ENCODE data around the gene LEAP2. TPM values are rescaled to one million over a fixed set of nuclear protein-coding genes. Genes with fewer than 3 reads are reported as not detected.
A peak's percentile ranks its signal among the peaks of the same experiment; 100 is the strongest.

Gene LEAP2, protein sequence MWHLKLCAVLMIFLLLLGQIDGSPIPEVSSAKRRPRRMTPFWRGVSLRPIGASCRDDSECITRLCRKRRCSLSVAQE
- total RNA-seq (1 to 10 TPM in 2 of 5 donors, under 1 TPM in 1, not detected in 2; 0.92 to 2.3 (median 1.3) TPM), polyA plus RNA-seq (1 to 10 TPM; 1.4 to 2.2 (median 1.4) TPM)
- long read RNA-seq, donor 1, partial matches to known transcripts, result 0 of 2 reads
- long read RNA-seq, donor 1, other reads (novel, unspliced or antisense), result 0 of 2 reads
- long read RNA-seq, donor 2, partial matches to known transcripts, result 0 of 1 reads
- long read RNA-seq, donor 2, other reads (novel, unspliced or antisense), result 0 of 1 reads
- long read RNA-seq, donor 3, partial matches to known transcripts, result 0 of 1 reads
- long read RNA-seq, donor 3, other reads (novel, unspliced or antisense), result 0 of 1 reads
- long read RNA-seq, donor 4, result 0 reads
- long read RNA-seq, donor 5, result 0 reads
- long read RNA-seq, donor 6, partial matches to known transcripts, result 0 of 5 reads
- long read RNA-seq, donor 6, other reads (novel, unspliced or antisense), result 0 of 5 reads
- long read RNA-seq, donor 7, partial matches to known transcripts, result 0 of 5 reads
- long read RNA-seq, donor 7, other reads (novel, unspliced or antisense), result 0 of 5 reads
- long read RNA-seq, donor 8, partial matches to known transcripts, result 0 of 1 reads
- long read RNA-seq, donor 8, other reads (novel, unspliced or antisense), result 0 of 1 reads
- long read RNA-seq, donor 9, result 0 reads
- long read RNA-seq, donor 10, result 0 reads

- 35 to 53% (median 45%) methylated on average over 6 of the region's 6 CpGs for WGBS, 5 donors
- intact Hi-C loops (cut with DNase I; ENCODE audit: low total_unique reads), result no loop called here
- DNase-seq, result peak; percentile 39 to 75
- Histone ChIP-seq H3K4me1 (peaks cover 15 to 46% (median 31%) of the 10 kb centered on the region in 4 donors), H3K27me3 (no peaks in the 10 kb centered on the region), H3K9me3 (no peaks in the 10 kb centered on the region), H3K27ac (peak within 1 kb of the TSS; percentile 3 to 69 (median 60)), H3K4me3 (no peak within 1 kb of the TSS), H3K36me3 (peaks cover 12 to 75% (median 70%) of the 10 kb centered on the region in 4 donors)
- TF ChIP-seq POLR2A (IDR thresholded peaks at IDR 0.05) (no peak), POLR2AphosphoS5 (IDR thresholded peaks at IDR 0.05) (peak in 1 of 3 donors; percentile 58)
These were observed at the start of gene LEAP2 for GRCh38 chr5:132873119-132873929. Gene LEAP2 (plus strand): TSS chr5:132873668. CDS start chr5:132873695, 27 bp downstream.

DNA sequence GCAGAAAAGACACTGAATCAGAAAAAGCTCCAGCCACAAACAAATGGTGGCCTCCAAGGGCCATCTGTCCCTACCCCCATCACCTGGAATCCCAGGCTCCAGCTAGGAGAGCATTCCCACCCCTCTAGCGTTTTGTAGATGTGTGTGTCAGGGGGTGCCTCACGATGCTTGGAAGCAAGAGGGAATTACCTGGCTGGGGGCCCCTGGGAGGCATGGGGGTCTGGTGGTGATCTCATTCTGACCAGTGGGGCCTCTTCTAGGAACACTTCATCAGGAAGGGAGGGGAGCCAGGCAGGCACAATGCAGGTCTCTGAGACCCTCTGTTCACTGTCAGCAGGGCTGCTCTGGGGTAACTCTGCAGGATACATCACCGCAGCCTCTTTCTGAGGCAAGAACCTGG, 49.0 kb upstream of the LEAP2 start:
- Histone ChIP-seq H3K36me3 (peaks cover 0 to 34% (median 27%) of the 10 kb centered on the region in 4 donors), H3K4me1 (peaks cover 21 to 61% (median 32%) of the 10 kb centered on the region in 4 donors), H3K27me3 (peaks cover 0 to 72% (median 5%) of the 10 kb centered on the region in 3 donors), H3K9me3 (no peaks in the 10 kb centered on the region), H3K27ac (no peak overlapping the region), H3K4me3 (no peak overlapping the region)
- DNase-seq, result no peak
- WGBS, 5 donors, result 91 to 100% (median 97%) methylated on average over 3 of the region's 3 CpGs
- TF ChIP-seq, protein P1, sequence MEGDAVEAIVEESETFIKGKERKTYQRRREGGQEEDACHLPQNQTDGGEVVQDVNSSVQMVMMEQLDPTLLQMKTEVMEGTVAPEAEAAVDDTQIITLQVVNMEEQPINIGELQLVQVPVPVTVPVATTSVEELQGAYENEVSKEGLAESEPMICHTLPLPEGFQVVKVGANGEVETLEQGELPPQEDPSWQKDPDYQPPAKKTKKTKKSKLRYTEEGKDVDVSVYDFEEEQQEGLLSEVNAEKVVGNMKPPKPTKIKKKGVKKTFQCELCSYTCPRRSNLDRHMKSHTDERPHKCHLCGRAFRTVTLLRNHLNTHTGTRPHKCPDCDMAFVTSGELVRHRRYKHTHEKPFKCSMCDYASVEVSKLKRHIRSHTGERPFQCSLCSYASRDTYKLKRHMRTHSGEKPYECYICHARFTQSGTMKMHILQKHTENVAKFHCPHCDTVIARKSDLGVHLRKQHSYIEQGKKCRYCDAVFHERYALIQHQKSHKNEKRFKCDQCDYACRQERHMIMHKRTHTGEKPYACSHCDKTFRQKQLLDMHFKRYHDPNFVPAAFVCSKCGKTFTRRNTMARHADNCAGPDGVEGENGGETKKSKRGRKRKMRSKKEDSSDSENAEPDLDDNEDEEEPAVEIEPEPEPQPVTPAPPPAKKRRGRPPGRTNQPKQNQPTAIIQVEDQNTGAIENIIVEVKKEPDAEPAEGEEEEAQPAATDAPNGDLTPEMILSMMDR (IDR thresholded peaks at IDR 0.05), result no peak
- TF ChIP-seq POLR2AphosphoS5 (IDR thresholded peaks at IDR 0.05) (no peak), EP300 (IDR thresholded peaks at IDR 0.05) (no peak), POLR2A (IDR thresholded peaks at IDR 0.05) (no peak)
- intact Hi-C loops (cut with DNase I; ENCODE audit: low total_unique reads), result no loop called here

- no peak for TF ChIP-seq EP300 (IDR thresholded peaks at IDR 0.05)
- TF ChIP-seq POLR2A (IDR thresholded peaks at IDR 0.05), result no peak
- TF ChIP-seq, protein P1 (IDR thresholded peaks at IDR 0.05), result no peak
- TF ChIP-seq POLR2AphosphoS5 (IDR thresholded peaks at IDR 0.05), result no peak
- WGBS, 5 donors, result 59 to 100% (median 71%) methylated on average over 13 to 71 of the region's 71 CpGs
- Histone ChIP-seq H3K27me3 (peaks cover 0 to 74% (median 5%) of the 10 kb centered on the region in 3 donors), H3K4me3 (peak overlapping the region; percentile 15 to 30 (median 28)), H3K9me3 (no peaks in the 10 kb centered on the region), H3K36me3 (peaks cover 0 to 34% (median 27%) of the 10 kb centered on the region in 4 donors), H3K4me1 (peaks cover 17 to 58% (median 30%) of the 10 kb centered on the region in 4 donors), H3K27ac (no peak overlapping the region)
- peak in 1 of 2 donors; percentile 57 for DNase-seq
- intact Hi-C loops (cut with DNase I; ENCODE audit: low total_unique reads), result no loop called here
These were observed 48.2 kb upstream of the LEAP2 start for GRCh38 chr5:132825033-132825833.

- DNase-seq, result peak in 1 of 2 donors; percentile 52
- H3K4me1 ChIP-seq, result peaks cover 16 to 62% (median 35%) of the 10 kb centered on the region in 4 donors
- peaks cover 0 to 34% (median 27%) of the 10 kb centered on the region in 4 donors for H3K36me3 ChIP-seq
- H3K27ac ChIP-seq, result no peak overlapping the region
- no peaks in the 10 kb centered on the region for H3K9me3 ChIP-seq
- intact Hi-C loops (cut with DNase I; ENCODE audit: low total_unique reads), result no loop called here
- H3K4me3 ChIP-seq, result peak overlapping the region; percentile 15 to 30 (median 28)
- WGBS, 5 donors, result 66 to 80% (median 68%) methylated on average over 29 to 43 of the region's 43 CpGs
- TF ChIP-seq, protein P1 (IDR thresholded peaks at IDR 0.05), result no peak
- TF ChIP-seq POLR2AphosphoS5 (IDR thresholded peaks at IDR 0.05), result no peak
- TF ChIP-seq EP300 (IDR thresholded peaks at IDR 0.05), result no peak
- no peak for TF ChIP-seq POLR2A (IDR thresholded peaks at IDR 0.05)
- peaks cover 0 to 81% (median 5%) of the 10 kb centered on the region in 3 donors for H3K27me3 ChIP-seq
These were observed 47.6 kb upstream of the LEAP2 start for GRCh38 chr5:132825834-132826391.
